D721Med (cell line): ENCODE data around the gene RXYLT1.
"Not testable (repeated sequence)": the region's sequence is repeated elsewhere in the genome, so short reads cannot be mapped to it uniquely, and the experiment has no call there.

Experiments
- DNase-seq: peaks from one replicate; pipeline ENCODE4 v3.0.0; 2011; ENCODE audit warnings: low spot score; ENCODE audit not compliant: insufficient read length
- FAIRE-seq: peaks from 2 replicates; lab custom pipeline; 2011; peaks lifted over from hg19 to GRCh38; lab: Jason Lieb, UNC
- CTCF ChIP-seq: IDR thresholded peaks from 2 replicates; pipeline ENCODE4 v1.5.1; 2012; ENCODE audit warnings: mild to moderate bottlenecking, control low read depth; ENCODE audit not compliant: insufficient read depth; ENCODE audit errors: missing control alignments

The RXYLT1 gene

GRCh38 chr12:63779498-63780481 lies at the start of gene RXYLT1:
Gene RXYLT1 (plus strand): TSS chr12:63779909. CDS start chr12:63779961, 52 bp downstream.
- peak; percentile 45 for DNase-seq
- no peak for TF ChIP-seq CTCF
- no peak for FAIRE-seq

GRCh38 chr12:63732779-63733178 lies 46.9 kb upstream of the RXYLT1 start:
- FAIRE-seq, DNase-seq: not testable (repeated sequence)

- not testable (repeated sequence) for DNase-seq, FAIRE-seq
These were observed 46.1 kb upstream of the RXYLT1 start for GRCh38 chr12:63733585-63733984.

- DNase-seq, FAIRE-seq: not testable (repeated sequence)
These were observed 39.2 kb upstream of the RXYLT1 start for GRCh38 chr12:63740551-63740950.

- FAIRE-seq, DNase-seq: not testable (repeated sequence)
These were observed 38.3 kb upstream of the RXYLT1 start for GRCh38 chr12:63741431-63741830.

- not testable (repeated sequence) for DNase-seq, FAIRE-seq
These were observed 35.6 kb upstream of the RXYLT1 start for GRCh38 chr12:63744110-63744509.

GRCh38 chr12:63746470-63746869 lies 33.2 kb upstream of the RXYLT1 start:
- FAIRE-seq, DNase-seq: not testable (repeated sequence)

GRCh38 chr12:63747136-63747535 lies 32.6 kb upstream of the RXYLT1 start:
- not testable (repeated sequence) for DNase-seq, FAIRE-seq

- no peak for TF ChIP-seq CTCF
- DNase-seq (no peak), FAIRE-seq (no peak)
These were observed 32.2 kb upstream of the RXYLT1 start for GRCh38 chr12:63747553-63747952.

GRCh38 chr12:63752283-63752682 lies 27.4 kb upstream of the RXYLT1 start:
- no peak for FAIRE-seq
- DNase-seq = no peak
- TF ChIP-seq CTCF = no peak

- DNase-seq (no peak), FAIRE-seq (no peak)
- no peak for TF ChIP-seq CTCF
These were observed 26.9 kb upstream of the RXYLT1 start for GRCh38 chr12:63752841-63753240.
